Bone marrow (tissue), 2 donors: ENCODE results near the gene E2F7.

Experiments used
- DNase-seq, 2 donors: peaks; one replicate each; lab custom pipeline; 2025; lab: John Stamatoyannopoulos, UW

Gene E2F7

GRCh38 chr12:77016606-77017005 lies 48.8 kb downstream of the E2F7 start:
- no peak for DNase-seq

- DNase-seq: no peak
Observed at GRCh38 chr12:77013091-77013490, 52.3 kb downstream of the E2F7 start.

- DNase-seq: peak; percentile 2 to 36
Observed at GRCh38 chr12:77010691-77011548, 54.4 kb downstream of the E2F7 start.

- DNase-seq: no peak
Observed at GRCh38 chr12:77007476-77007875, 57.9 kb downstream of the E2F7 start.

GRCh38 chr12:77005611-77006098 lies 59.7 kb downstream of the E2F7 start:
- no peak for DNase-seq

- DNase-seq: no peak
Observed at GRCh38 chr12:77003914-77004313, 61.5 kb downstream of the E2F7 start.

GRCh38 chr12:77003246-77003645 lies 62.1 kb downstream of the E2F7 start:
- DNase-seq: no peak

GRCh38 chr12:77002382-77002781 lies 63.0 kb downstream of the E2F7 start:
- no peak for DNase-seq

GRCh38 chr12:77001276-77001675 lies 64.1 kb downstream of the E2F7 start:
- no peak for DNase-seq

GRCh38 chr12:76998908-76999556 lies 66.3 kb downstream of the E2F7 start:
- no peak for DNase-seq

- no peak for DNase-seq
Observed at GRCh38 chr12:76998386-76998785, 67.0 kb downstream of the E2F7 start.

- DNase-seq: no peak
Observed at GRCh38 chr12:76997011-76997780, 68.2 kb downstream of the E2F7 start.

GRCh38 chr12:76990716-76991115 lies 74.7 kb downstream of the E2F7 start:
- no peak for DNase-seq

GRCh38 chr12:76984566-76984965 lies 80.8 kb downstream of the E2F7 start:
- no peak for DNase-seq

GRCh38 chr12:76983420-76983819 lies 81.9 kb downstream of the E2F7 start:
- DNase-seq: no peak

GRCh38 chr12:76980196-76980595 lies 85.2 kb downstream of the E2F7 start:
- no peak for DNase-seq

- no peak for DNase-seq
Observed at GRCh38 chr12:76976777-76977382, 88.5 kb downstream of the E2F7 start.
